GM12875 (cell line): ENCODE data around the gene AKAP13.

Source experiments
- H3K4me3 ChIP-seq: one replicate; pipeline ENCODE4 v1.5.1; 2011; ENCODE audit warnings: low read depth, low read length, control low read depth
- TF ChIP-seq, protein P1 (sequence below): IDR thresholded peaks from 2 replicates; pipeline ENCODE4 v1.5.1; 2011; ENCODE audit warnings: low read depth, mild to moderate bottlenecking, control low read depth, inconsistent platforms, low read length, moderate library complexity, borderline replicate concordance; ENCODE audit not compliant: insufficient read depth

AKAP13 gene, protein sequence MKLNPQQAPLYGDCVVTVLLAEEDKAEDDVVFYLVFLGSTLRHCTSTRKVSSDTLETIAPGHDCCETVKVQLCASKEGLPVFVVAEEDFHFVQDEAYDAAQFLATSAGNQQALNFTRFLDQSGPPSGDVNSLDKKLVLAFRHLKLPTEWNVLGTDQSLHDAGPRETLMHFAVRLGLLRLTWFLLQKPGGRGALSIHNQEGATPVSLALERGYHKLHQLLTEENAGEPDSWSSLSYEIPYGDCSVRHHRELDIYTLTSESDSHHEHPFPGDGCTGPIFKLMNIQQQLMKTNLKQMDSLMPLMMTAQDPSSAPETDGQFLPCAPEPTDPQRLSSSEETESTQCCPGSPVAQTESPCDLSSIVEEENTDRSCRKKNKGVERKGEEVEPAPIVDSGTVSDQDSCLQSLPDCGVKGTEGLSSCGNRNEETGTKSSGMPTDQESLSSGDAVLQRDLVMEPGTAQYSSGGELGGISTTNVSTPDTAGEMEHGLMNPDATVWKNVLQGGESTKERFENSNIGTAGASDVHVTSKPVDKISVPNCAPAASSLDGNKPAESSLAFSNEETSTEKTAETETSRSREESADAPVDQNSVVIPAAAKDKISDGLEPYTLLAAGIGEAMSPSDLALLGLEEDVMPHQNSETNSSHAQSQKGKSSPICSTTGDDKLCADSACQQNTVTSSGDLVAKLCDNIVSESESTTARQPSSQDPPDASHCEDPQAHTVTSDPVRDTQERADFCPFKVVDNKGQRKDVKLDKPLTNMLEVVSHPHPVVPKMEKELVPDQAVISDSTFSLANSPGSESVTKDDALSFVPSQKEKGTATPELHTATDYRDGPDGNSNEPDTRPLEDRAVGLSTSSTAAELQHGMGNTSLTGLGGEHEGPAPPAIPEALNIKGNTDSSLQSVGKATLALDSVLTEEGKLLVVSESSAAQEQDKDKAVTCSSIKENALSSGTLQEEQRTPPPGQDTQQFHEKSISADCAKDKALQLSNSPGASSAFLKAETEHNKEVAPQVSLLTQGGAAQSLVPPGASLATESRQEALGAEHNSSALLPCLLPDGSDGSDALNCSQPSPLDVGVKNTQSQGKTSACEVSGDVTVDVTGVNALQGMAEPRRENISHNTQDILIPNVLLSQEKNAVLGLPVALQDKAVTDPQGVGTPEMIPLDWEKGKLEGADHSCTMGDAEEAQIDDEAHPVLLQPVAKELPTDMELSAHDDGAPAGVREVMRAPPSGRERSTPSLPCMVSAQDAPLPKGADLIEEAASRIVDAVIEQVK (N-terminal part only)

DNA sequence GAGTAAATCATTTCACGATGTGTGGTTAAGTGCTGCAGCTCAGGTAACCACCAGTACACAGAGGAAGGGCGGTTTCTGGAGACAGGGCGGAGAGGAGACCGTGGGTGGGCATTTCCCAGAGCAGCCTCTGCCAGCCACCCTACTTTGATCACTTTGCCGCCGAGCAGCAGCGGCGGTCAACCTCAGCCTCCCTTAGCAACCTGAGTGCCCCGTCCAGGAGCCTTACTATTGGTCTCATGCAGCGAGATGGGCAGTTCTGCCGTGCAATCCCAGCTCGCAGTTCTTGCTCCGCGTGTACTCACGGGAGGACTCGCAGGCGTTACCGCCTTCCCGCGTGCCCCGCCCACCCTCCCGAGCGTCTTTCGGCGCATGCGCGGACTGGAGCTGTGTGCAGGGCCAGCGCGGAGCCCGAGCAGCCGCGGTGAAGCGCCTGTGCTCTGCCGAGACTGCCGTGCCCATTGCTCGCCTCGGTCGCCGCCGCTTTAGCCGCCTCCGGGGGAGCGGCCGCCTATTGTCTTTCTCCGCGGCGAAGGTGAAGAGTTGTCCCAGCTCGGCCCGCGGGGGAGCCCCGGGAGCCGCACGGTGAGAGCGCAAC is at the start of gene AKAP13:
Gene AKAP13 (plus strand): TSS at position 387 of the 595 bp plus-strand sequence. CDS start 105,118 bp downstream, outside the sequence.
- TF ChIP-seq, protein P1, sequence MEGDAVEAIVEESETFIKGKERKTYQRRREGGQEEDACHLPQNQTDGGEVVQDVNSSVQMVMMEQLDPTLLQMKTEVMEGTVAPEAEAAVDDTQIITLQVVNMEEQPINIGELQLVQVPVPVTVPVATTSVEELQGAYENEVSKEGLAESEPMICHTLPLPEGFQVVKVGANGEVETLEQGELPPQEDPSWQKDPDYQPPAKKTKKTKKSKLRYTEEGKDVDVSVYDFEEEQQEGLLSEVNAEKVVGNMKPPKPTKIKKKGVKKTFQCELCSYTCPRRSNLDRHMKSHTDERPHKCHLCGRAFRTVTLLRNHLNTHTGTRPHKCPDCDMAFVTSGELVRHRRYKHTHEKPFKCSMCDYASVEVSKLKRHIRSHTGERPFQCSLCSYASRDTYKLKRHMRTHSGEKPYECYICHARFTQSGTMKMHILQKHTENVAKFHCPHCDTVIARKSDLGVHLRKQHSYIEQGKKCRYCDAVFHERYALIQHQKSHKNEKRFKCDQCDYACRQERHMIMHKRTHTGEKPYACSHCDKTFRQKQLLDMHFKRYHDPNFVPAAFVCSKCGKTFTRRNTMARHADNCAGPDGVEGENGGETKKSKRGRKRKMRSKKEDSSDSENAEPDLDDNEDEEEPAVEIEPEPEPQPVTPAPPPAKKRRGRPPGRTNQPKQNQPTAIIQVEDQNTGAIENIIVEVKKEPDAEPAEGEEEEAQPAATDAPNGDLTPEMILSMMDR, result no peak
- H3K4me3 ChIP-seq, result peak within 1 kb of the TSS; percentile 68

DNA sequence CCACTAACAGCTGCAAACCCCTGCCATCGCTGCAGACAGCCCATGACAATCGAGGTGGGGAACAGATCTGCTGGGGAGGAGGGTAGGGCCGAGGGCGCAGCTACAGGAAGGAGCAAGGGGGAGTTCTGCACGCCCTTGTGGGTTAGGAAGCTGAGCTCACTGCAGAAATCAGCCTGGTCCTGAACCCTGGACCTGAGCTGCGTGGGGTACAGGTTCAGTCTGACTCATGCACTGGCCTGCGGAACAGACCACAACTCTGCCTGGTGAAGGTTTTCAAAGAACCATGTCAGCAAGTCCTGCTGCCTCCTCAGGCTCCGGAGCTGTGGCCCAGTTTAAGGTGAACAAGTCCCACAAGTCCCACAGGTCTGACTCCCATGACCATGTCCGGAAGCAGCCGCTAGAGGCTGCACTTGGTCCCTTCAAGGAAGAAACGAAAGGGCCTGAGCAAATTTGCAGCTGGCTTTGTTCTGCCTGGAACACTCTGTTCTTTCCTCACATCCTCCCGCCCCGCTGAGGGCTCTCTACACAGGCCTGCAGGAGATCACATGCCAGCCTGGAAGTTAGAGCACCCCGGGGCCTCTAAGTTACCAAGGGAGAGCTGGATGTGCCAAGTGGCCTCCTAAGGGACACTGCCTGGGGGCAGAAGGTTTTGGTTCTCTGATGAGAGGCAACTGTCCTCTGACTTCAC is 49.4 kb upstream of the AKAP13 start:
- H3K4me3 ChIP-seq, result peak overlapping the region; percentile 32
- TF ChIP-seq, protein P1, result peak; percentile 96

DNA sequence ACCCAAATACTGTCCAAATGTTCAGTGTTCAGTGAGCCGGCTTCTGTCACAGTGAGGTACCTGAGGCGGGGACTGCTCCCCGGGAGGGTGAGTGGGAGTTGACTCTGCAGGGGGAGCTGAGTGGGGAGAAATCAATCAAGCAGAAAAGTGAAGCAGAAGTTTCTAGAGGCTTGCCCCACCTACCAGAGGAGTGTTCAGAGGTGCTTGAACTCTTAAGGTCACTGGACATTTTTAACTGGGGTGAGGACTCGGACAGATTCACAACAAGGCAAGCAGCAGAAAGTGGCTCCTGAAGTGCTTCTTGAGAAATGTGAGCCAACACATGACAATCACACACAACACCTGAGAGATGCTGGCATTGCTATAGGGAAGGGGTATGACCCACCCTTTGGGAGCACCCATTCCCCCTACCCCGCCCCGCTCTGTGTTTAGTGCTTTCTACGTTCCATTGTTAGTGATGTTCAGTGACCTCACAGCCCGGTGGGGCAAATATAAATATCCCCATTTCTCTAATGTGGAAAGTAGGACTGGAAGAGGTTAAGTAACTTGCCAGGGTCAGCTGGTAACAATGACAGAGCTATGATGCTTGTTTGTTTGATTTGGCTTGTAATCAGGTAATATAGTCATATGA is 48.6 kb upstream of the AKAP13 start:
- TF ChIP-seq, protein P1, result no peak
- H3K4me3 ChIP-seq, result no peak overlapping the region

DNA sequence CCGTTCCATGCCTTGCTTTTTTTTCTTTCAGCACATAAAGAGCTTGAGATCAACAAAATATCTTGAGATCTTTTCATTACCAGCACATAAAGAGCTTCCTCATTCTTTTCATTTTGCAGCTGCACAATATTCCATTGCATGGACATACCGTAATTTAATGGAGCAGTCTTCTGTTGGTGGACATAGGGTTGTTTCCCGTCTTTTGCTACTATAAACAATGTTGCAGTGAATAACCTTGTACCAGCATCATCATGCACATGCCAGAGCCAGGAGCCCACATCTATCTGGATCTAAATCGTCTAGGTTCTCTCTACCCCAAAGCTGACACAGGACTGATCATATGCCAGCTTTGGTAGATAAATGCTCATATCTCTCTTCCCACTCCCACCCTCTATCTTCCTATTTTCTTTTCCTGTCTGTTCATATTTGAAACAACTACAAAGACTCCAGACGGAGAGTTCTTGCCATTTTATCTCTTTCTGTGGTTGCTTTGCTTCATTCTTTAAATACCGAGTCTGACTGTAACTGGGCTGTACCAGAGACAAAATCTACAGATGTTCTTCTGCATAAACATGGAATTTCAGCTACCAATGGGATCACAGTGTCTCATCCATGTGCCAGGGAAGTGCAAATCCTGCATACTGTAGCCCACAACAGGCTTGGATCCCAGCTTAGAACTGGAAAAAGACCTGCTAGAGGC is 47.1 kb upstream of the AKAP13 start:
- H3K4me3 ChIP-seq, result no peak overlapping the region
- TF ChIP-seq, protein P1, result no peak

DNA sequence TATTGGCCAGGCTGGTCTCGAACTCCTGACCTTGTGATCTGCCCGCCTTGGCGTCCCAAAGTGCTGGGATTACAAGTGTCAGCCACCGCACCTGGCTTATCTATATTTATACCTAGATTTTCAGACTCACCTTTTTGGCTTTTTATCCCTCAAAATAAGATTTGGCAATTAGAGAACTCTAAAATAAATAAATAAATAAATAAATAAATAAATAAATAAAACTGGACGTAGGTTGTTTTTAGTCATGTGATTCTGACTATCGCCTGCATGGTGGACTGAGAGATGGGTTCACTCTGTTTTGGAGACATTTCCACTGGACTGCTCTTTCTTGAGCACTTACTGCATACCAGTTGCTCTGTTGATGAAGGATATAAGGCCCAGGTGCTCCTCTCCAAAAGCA is 46.2 kb upstream of the AKAP13 start:
- TF ChIP-seq, protein P1, result no peak
- no peak overlapping the region for H3K4me3 ChIP-seq
